Activated CD4-positive, alpha-beta T cell treated with anti-CD3 and anti-CD28 coated beads, Interleukin-2, amount 50 U/mL, for 4 hours (primary cell): Measurements from ENCODE around the gene SLC35A2.
A peak's percentile ranks its signal among the peaks of the same experiment; 100 is the strongest.

Source experiments
- DNase-seq, 2 experiments: peaks; one replicate each; pipeline ENCODE4 v3.0.0-alpha.2; 2020

Gene SLC35A2

GRCh38 chrX:48927123-48927522 lies 15.7 kb upstream of the SLC35A2 start:
- DNase-seq = no peak

DNA sequence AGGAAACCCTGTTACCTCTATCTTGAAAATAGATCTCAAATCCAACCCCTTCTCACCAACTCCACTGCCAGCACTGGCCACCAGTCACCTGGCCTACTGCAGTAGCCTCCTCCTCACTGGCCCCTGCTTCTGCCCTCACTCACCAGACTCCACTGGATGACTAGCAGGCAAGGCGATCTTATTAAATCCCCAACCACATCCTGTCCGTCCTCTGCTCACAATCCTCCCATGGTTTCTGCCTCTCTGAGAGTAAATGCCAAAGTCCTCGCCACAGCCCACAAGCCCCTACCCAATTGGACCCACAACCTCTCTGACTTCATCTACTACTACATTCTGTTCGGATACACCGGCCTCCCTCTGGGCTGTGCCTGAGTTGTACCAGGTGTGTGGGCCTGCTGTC lies 12.8 kb upstream of the SLC35A2 start:
- DNase-seq = no peak

GRCh38 chrX:48923771-48924170 lies 12.3 kb upstream of the SLC35A2 start:
- DNase-seq = no peak

GRCh38 chrX:48920718-48921104 lies 9.3 kb upstream of the SLC35A2 start:
- DNase-seq = no peak

- no peak for DNase-seq
Observed at GRCh38 chrX:48919947-48920717, 8.7 kb upstream of the SLC35A2 start.

- DNase-seq = no peak
Observed at GRCh38 chrX:48919360-48919841, 8.0 kb upstream of the SLC35A2 start.

GRCh38 chrX:48918643-48919340 lies 7.3 kb upstream of the SLC35A2 start, which contains the start of gene PIM2:
TSS of gene PIM2 (minus strand) at chrX:48919024. CDS start at chrX:48918834, 190 bp downstream.
- DNase-seq = peak; percentile 87 to 89

DNA sequence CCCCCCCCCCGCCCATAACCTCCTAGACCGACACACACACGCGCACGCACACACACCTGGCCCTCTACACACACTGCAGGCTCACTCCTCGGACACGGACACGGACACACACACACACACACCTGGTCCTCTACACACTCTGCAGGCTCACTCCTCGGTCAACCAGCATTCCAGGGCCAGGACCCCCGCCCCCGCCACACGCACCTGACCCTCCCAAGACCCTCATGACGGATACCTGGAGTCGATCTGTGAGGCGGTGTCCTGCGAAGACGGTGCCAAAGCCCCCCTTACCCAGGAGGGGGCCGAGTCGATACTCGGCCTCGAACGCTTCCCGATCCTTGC lies 6.8 kb upstream of the SLC35A2 start:
- no peak for DNase-seq

DNA sequence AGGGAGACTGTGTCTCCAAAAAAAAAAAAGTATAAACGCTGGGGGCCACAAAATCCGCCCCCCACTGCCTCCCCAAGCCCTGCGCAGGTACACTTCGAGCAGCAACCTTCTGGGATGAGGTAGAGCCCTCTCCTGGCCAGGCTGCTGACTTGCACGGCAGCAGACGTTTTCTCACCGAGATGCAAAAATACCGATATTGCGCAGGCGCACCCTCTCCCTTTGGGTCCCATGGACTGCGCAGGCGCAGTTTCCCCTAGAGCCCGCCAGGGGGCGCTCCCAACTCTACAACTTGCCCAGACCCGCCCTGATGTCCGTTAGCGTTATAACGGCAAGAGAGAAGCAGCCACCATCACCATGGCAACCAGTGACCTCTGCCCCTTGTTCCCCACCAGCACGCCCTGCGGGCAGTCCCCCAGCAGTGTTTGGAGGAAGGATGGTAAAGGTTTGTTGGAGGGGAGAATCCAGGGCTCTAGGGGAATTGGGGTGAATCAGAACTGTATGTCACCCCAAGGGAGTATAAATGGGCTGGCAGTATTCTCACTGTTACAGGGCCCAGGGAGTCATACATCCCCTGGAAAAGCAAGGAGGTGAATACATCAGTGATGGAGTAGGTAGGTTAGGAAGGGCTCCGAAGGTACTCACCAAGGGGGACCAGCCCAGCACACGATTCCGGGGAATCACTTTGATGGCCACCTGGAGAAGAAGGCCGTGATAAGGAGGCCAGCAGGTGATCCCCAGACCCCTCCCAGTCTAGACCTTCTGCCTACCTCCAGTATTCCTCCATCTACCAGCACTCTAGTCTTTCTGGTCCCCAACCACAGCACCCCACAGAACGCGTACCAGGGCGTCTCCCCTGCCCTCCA lies 5.9 kb upstream of the SLC35A2 start:
- peak; percentile 78 to 81 for DNase-seq

GRCh38 chrX:48914593-48915493 lies 3.4 kb upstream of the SLC35A2 start:
- DNase-seq = no peak

- no peak for DNase-seq
Observed at GRCh38 chrX:48913605-48914366, 2.3 kb upstream of the SLC35A2 start.

DNA sequence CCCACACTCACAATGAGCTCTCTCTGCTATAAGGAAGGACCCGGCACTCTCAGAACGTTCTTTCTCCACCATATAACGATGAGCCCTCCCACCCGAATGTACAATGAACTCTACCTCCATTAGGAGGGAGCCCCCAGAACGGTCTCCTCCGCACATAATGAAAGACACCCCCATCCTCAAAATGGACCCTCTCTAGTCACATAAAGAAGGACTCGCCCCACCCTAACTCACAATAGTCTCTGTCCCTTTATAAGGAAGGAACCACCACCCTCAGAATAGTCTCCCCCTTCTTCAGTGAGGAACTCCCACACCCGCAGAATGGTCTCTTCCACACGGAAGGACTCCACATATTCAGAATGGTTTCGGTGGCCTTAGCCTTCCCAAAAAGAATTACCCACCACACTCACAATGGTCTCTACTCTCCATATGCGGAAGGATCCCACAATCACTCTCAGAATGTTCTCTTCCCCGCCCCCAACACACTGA lies 477 bp downstream of the SLC35A2 start:
- DNase-seq = no peak

DNA sequence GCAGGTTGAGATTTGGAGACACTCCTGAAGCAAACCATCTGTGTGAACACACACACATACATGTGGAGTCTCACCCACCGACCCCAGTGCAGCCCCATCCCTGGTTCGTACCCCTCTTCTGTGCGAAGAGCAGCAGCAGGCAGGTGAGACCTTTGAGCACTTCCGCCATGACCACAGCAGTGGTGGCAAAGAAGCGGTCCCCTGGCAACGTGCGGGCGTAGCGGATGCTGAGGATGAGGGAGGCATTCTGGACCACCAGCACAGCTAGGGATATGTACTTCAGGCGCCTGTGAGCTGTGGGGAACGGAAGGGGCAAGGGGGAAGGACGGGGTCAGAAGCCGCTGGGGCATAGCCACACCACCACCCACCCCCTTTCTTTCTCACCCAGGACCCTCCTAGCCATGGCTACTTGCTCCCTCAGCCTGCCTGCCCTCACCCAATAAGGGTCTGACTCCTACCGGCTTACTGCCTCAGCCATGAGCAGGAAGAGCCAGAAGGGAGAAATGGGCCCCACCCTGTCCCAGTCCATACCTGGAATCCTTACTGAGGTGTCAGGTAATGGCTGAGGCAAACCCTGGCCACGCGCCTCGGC lies 1.6 kb downstream of the SLC35A2 start:
- DNase-seq = no peak

- DNase-seq = no peak
Observed at GRCh38 chrX:48908600-48908999, 2.8 kb downstream of the SLC35A2 start.

- DNase-seq = no peak
Observed at GRCh38 chrX:48905090-48905790, 6.2 kb downstream of the SLC35A2 start.

GRCh38 chrX:48904626-48905025 lies 6.8 kb downstream of the SLC35A2 start:
- DNase-seq = no peak

DNA sequence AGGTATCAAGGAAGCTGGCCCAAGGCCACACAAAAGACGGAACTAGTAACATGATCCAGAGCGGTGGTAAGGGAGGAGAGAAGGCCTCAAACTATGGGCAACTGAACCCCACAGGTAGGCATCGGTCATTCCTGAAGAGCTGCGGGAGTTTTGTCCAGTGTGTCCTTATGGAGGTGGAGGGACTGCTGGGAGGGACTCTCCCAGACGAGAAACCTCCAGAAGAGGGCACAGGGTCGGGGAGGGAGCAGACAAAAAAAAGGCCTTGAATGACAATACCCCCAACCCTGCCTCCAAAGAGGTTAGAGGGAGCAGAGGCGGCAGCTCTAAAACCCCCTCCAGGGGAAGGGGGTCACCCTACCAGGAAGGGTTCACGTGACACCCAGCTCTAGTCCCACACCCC lies 7.3 kb downstream of the SLC35A2 start:
- no peak for DNase-seq

GRCh38 chrX:48903290-48903689 lies 8.2 kb downstream of the SLC35A2 start:
- DNase-seq = no peak

- no peak for DNase-seq
Observed at GRCh38 chrX:48902776-48903175, 8.7 kb downstream of the SLC35A2 start.

DNA sequence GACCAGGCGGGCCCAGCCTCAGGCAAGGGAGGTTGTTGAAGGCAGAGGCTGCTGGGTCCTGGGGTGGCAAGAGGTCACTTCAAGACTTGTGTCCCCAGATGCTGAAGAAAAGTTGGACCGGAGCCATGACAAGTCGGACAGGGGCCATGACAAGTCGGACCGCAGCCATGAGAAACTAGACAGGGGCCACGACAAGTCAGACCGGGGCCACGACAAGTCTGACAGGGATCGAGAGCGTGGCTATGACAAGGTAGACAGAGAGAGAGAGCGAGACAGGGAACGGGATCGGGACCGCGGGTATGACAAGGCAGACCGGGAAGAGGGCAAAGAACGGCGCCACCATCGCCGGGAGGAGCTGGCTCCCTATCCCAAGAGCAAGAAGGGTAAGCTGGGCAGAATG lies 9.3 kb downstream of the SLC35A2 start:
- no peak for DNase-seq
